ENCODE measurements around the gene CSPG5.

- TF ChIP-seq POLR2A (IDR thresholded peaks at IDR 0.05) (no peak), CTCF (IDR thresholded peaks at IDR 0.05) (no peak)
Measured at GRCh38 chr3:47588587-47588986, 9.9 kb upstream of the CSPG5 start.

All from prostate gland (tissue), 2 donors.